HUES48 (cell line): ENCODE data around the gene PRKCE.
A peak's percentile ranks its signal among the peaks of the same experiment; 100 is the strongest.

Experiments
- H3K27ac ChIP-seq: one replicate; pipeline ENCODE4 v1.7.0; 2013; ENCODE audit warnings: low read depth, low read length, inconsistent platforms
- H3K27me3 ChIP-seq: 2 replicates; pipeline ENCODE4 v1.6.1; 2013; ENCODE audit warnings: mild to moderate bottlenecking, low read length; ENCODE audit not compliant: control insufficient read depth, insufficient read depth
- H3K36me3 ChIP-seq: 2 replicates; pipeline ENCODE4 v1.6.1; 2013; ENCODE audit warnings: low read length; ENCODE audit not compliant: control insufficient read depth, insufficient read depth
- H3K4me1 ChIP-seq: 2 replicates; pipeline ENCODE4 v1.6.1; 2013; ENCODE audit warnings: mild to moderate bottlenecking, low read length; ENCODE audit not compliant: control insufficient read depth, insufficient read depth
- H3K4me3 ChIP-seq: 2 replicates; pipeline ENCODE4 v1.5.1; 2013; ENCODE audit warnings: mild to moderate bottlenecking, low read depth, low read length
- H3K9ac ChIP-seq: 2 replicates; pipeline ENCODE4 v1.6.1; 2013; ENCODE audit warnings: mild to moderate bottlenecking, low read depth, low read length, moderate library complexity
- H3K9me3 ChIP-seq: 2 replicates; pipeline ENCODE4 v1.6.1; 2013; ENCODE audit warnings: low read length; ENCODE audit not compliant: control insufficient read depth, insufficient read depth

PRKCE gene

GRCh38 chr2:46227674-46228289, 576.3 kb downstream of the PRKCE start:
- Histone ChIP-seq H3K4me3 (no peak overlapping the region), H3K9ac (no peak overlapping the region), H3K27ac (no peak overlapping the region), H3K4me1 (peaks cover 20% of the 10 kb centered on the region), H3K36me3 (no peaks in the 10 kb centered on the region), H3K9me3 (no peaks in the 10 kb centered on the region), H3K27me3 (no peaks in the 10 kb centered on the region)

GRCh38 chr2:46229134-46230063, 577.9 kb downstream of the PRKCE start:
- no peaks in the 10 kb centered on the region for H3K36me3 ChIP-seq
- no peaks in the 10 kb centered on the region for H3K27me3 ChIP-seq
- no peaks in the 10 kb centered on the region for H3K9me3 ChIP-seq
- H3K4me3 ChIP-seq = peak overlapping the region; percentile 36; the same call in 1 of the 2 replicates
- peaks cover 20% of the 10 kb centered on the region for H3K4me1 ChIP-seq
- H3K9ac ChIP-seq = peak overlapping the region; percentile 39; the same call in 1 of the 2 replicates
- peak overlapping the region; percentile 96 for H3K27ac ChIP-seq

GRCh38 chr2:46230115-46230571, 578.7 kb downstream of the PRKCE start:
- Histone ChIP-seq H3K27ac (peak overlapping the region; percentile 96), H3K9ac (peak overlapping the region; percentile 39; the same call in 1 of the 2 replicates)

GRCh38 chr2:46230677-46231425, 579.4 kb downstream of the PRKCE start:
- H3K27me3 ChIP-seq = no peaks in the 10 kb centered on the region
- H3K9ac ChIP-seq = no peak overlapping the region
- no peak overlapping the region for H3K4me3 ChIP-seq

More at GRCh38 chr2:46230115-46230571, 578.7 kb downstream of the PRKCE start:
- Histone ChIP-seq H3K27me3 (no peaks in the 10 kb centered on the region), H3K9me3 (no peaks in the 10 kb centered on the region), H3K36me3 (no peaks in the 10 kb centered on the region), H3K4me3 (no peak overlapping the region), H3K4me1 (peaks cover 20% of the 10 kb centered on the region)

GRCh38 chr2:46231721-46232120, 580.2 kb downstream of the PRKCE start:
- Histone ChIP-seq H3K27me3 (no peaks in the 10 kb centered on the region), H3K36me3 (no peaks in the 10 kb centered on the region), H3K27ac (no peak overlapping the region), H3K9ac (no peak overlapping the region), H3K4me1 (peaks cover 20% of the 10 kb centered on the region), H3K4me3 (no peak overlapping the region), H3K9me3 (no peaks in the 10 kb centered on the region)

More at GRCh38 chr2:46230677-46231425, 579.4 kb downstream of the PRKCE start:
- peaks cover 20% of the 10 kb centered on the region for H3K4me1 ChIP-seq
- H3K9me3 ChIP-seq = no peaks in the 10 kb centered on the region
- no peaks in the 10 kb centered on the region for H3K36me3 ChIP-seq
- peak overlapping the region; percentile 96 for H3K27ac ChIP-seq

- Histone ChIP-seq H3K9ac (no peak overlapping the region), H3K27me3 (no peaks in the 10 kb centered on the region), H3K9me3 (no peaks in the 10 kb centered on the region), H3K4me1 (peaks cover 20% of the 10 kb centered on the region), H3K36me3 (no peaks in the 10 kb centered on the region), H3K4me3 (no peak overlapping the region), H3K27ac (no peak overlapping the region)
Observed at GRCh38 chr2:46232860-46233259, 581.4 kb downstream of the PRKCE start.

- H3K27ac ChIP-seq = no peak overlapping the region
- 0 out of 2 replicates have a peak, but pooled peaks cover under 1% of the 10 kb centered on the region for H3K4me1 ChIP-seq
- H3K9ac ChIP-seq = no peak overlapping the region
- no peaks in the 10 kb centered on the region for H3K36me3 ChIP-seq
- no peak overlapping the region for H3K4me3 ChIP-seq
- H3K9me3 ChIP-seq = no peaks in the 10 kb centered on the region
- H3K27me3 ChIP-seq = no peaks in the 10 kb centered on the region
Observed at GRCh38 chr2:46236006-46236875, 584.8 kb downstream of the PRKCE start.

GRCh38 chr2:46236876-46237859, 585.7 kb downstream of the PRKCE start:
- Histone ChIP-seq H3K27ac (no peak overlapping the region), H3K4me1 (0 out of 2 replicates have a peak, but pooled peaks cover 4% of the 10 kb centered on the region), H3K4me3 (no peak overlapping the region)

More at GRCh38 chr2:46236876-46237859, 585.7 kb downstream of the PRKCE start:
- H3K9ac ChIP-seq = no peak overlapping the region
- no peaks in the 10 kb centered on the region for H3K36me3 ChIP-seq
- H3K9me3 ChIP-seq = no peaks in the 10 kb centered on the region
- H3K27me3 ChIP-seq = no peaks in the 10 kb centered on the region
